ENCODE measurements around the gene SPOP. TPM values are rescaled to one million over a fixed set of nuclear protein-coding genes. Genes with fewer than 3 reads are reported as not detected.

SPOP gene
- total and polyA plus RNA-seq, 11 donors: 28.5 to 96.1 (median 60.4) TPM

DNA sequence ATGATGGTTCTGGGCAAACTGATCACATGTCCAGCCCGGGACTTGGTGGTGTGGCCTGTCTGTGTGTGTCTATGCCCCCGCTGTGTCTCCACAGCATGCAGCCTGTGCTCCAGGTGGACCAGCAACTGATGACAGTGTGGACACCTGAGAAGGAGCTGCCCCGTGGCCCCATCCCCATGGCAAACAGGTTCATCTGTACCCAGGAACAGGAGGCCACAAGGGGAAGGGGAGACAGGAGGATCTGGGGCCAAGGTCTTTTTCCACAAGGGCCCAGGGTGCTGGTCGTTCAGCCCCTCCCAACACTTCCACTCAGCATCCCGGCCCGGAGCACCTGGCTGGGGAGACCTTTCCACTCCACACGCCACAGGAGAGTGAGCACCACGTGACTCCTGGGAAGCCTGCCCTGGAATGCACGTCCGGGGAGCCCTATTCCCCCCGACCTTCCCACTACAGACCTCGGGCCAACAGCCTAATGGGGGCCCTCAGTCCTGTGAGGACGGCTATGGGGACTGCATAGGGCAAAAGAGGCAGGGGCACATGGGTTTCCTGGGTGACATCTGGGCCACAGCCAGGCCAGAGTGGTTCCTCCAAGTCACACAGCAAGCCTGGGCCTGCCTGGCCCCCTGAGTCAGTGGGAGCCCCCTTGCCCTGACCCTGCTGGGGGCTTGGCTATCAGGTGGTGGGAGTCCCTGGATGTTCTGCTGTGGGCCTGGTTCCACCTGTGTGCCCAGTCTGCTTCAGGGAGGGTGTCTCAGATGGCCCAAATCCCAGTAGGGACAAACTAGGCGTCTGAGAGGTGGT lies 123.0 kb downstream of the SPOP start:
- DNase-seq: no peak
- TF ChIP-seq POLR2A (IDR thresholded peaks at IDR 0.05): no peak
- TF ChIP-seq, protein P1, sequence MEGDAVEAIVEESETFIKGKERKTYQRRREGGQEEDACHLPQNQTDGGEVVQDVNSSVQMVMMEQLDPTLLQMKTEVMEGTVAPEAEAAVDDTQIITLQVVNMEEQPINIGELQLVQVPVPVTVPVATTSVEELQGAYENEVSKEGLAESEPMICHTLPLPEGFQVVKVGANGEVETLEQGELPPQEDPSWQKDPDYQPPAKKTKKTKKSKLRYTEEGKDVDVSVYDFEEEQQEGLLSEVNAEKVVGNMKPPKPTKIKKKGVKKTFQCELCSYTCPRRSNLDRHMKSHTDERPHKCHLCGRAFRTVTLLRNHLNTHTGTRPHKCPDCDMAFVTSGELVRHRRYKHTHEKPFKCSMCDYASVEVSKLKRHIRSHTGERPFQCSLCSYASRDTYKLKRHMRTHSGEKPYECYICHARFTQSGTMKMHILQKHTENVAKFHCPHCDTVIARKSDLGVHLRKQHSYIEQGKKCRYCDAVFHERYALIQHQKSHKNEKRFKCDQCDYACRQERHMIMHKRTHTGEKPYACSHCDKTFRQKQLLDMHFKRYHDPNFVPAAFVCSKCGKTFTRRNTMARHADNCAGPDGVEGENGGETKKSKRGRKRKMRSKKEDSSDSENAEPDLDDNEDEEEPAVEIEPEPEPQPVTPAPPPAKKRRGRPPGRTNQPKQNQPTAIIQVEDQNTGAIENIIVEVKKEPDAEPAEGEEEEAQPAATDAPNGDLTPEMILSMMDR (IDR thresholded peaks at IDR 0.05): no peak
- Histone ChIP-seq H3K36me3 (no peaks in the 10 kb centered on the region), H3K4me3 (no peak overlapping the region), H3K27ac (no peak overlapping the region), H3K9me3 (no peaks in the 10 kb centered on the region), H3K27me3 (peaks cover 0 to 9% (median 0%) of the 10 kb centered on the region in 9 donors), H3K4me1 (peaks cover 0 to 8% (median 4%) of the 10 kb centered on the region in 12 donors)
- 70 to 81% (median 75%) methylated on average over 10 to 14 of the region's 14 CpGs for WGBS, 4 donors
- ATAC-seq: no peak
- intact Hi-C loops (cut with DNase I): loop anchor here (2.0 to 10.0 kb wide), 14 partner anchors 38 to 442 kb away; partner anchors contain the start of genes NGFR (in 5 of the 10), DLX3 (in 1 of the 10) and PHB1 (in 1 of the 10)

DNA sequence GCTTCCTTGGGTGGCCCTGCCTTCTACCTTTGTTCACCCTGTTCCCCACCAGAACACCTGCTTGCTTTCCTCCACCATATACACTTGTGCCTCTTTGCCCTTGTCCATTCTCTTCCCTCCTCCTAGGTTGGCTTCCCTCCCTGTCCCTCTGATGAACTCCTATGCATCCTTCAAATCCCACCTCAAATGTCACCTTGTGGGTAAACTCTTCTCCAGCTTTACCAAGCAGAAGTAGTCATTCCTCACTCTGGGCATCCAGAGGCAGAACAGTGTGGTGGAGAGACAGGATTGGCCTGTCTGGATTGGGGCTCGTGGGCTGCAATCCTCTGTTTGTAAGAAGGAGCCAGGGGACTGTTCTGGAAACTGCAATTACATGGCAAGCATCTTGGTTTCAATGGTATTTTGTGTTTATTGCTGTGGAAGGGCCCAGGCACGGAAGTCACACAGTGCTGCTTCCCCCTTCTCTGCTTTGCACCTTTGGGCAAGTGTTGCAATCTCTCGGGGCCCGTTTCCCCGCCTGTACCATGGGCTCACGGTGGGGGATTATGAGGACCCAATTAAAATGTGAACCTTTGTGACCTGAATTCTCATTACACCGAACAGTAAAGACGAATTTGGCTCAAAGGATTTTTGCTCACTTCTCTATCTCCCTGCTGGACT lies 124.1 kb downstream of the SPOP start:
- Histone ChIP-seq H3K36me3 (no peaks in the 10 kb centered on the region), H3K27ac (no peak overlapping the region), H3K9me3 (no peaks in the 10 kb centered on the region), H3K4me1 (peaks cover 0 to 9% (median 4%) of the 10 kb centered on the region in 12 donors), H3K4me3 (no peak overlapping the region), H3K27me3 (peaks cover 0 to 9% (median 0%) of the 10 kb centered on the region in 9 donors)
- intact Hi-C loops (cut with DNase I): loop anchor here in 7 of 10 donors (2.0 to 10.0 kb wide), 9 partner anchors 37 to 239 kb away; partner anchors contain the start of gene NGFR (in 2 of the 7)
- ATAC-seq (no peak), DNase-seq (no peak)
- WGBS, 4 donors: 86 to 97% (median 89%) methylated on average over 8 of the region's 8 CpGs
- TF ChIP-seq, protein P1 (IDR thresholded peaks at IDR 0.05): no peak
- TF ChIP-seq POLR2A (IDR thresholded peaks at IDR 0.05): no peak

DNA sequence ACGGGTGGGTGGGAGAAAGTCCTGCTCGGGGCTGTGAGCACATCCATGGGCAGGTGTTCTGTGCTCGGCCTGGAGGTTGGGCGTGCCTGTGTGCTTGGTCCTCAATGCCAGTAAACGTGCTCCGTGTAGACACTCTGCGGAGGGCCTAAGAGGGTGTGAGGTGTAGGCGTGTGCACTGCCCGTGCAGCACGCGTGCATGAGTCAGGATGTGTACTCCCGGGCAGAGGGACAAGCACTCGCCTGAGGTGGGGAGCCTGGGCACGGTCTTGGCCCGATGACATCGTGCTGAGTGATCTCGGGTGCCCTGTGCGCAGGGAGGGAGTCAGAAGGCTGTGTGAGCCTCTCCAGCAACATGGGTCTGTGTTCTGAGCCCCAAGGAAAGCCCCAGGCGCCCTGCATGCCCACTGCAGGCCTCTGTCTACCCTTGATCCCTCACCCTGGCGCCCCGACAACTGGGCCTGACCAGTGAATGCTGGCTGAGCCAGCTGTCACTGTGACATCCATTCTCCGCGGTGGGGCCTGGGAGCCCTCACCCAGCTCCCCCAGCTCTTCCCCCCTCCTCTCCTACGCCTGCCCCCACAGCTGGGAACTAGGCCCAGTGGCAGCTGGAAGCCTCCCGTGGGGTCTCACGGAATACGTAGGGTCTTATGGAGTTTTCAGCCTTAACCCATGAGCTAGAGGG lies 125.7 kb downstream of the SPOP start:
- Histone ChIP-seq H3K27ac (no peak overlapping the region), H3K36me3 (no peaks in the 10 kb centered on the region), H3K4me3 (no peak overlapping the region), H3K9me3 (no peaks in the 10 kb centered on the region), H3K27me3 (peaks cover 0 to 5% (median 0%) of the 10 kb centered on the region in 9 donors), H3K4me1 (peaks cover 0 to 21% (median 9%) of the 10 kb centered on the region in 12 donors)
- TF ChIP-seq, protein P1 (IDR thresholded peaks at IDR 0.05): no peak
- intact Hi-C loops (cut with DNase I): loop anchor here in 7 of 10 donors (2.0 to 10.0 kb wide), 6 partner anchors 35 to 237 kb away; partner anchors contain the start of gene NGFR (in 2 of the 7)
- DNase-seq (no peak), ATAC-seq (no peak)
- 86 to 89% (median 87%) methylated on average over 16 to 27 of the region's 27 CpGs for WGBS, 4 donors
